Measurements from ENCODE around the gene GRPEL2.
"Not testable (repeated sequence)": the region's sequence is repeated elsewhere in the genome, so short reads cannot be mapped to it uniquely, and the experiment has no call there.

GRCh38 chr5:149394996-149395395 is 49.7 kb downstream of the GRPEL2 start:
- TF ChIP-seq POLR2AphosphoS5, CTCF, EP300 (IDR thresholded peaks at IDR 0.05): not testable (repeated sequence)

Measured in upper lobe of left lung (tissue), 4 donors.